HUES6 (cell line): ENCODE data around the gene OCRL.
"Not testable (repeated sequence)": the region's sequence is repeated elsewhere in the genome, so short reads cannot be mapped to it uniquely, and the experiment has no call there.

Experiments used
- H3K27ac ChIP-seq: 2 replicates; pipeline ENCODE4 v1.7.0; 2013; ENCODE audit warnings: low read depth, mild to moderate bottlenecking, low read length, inconsistent platforms
- H3K27me3 ChIP-seq: 2 replicates; pipeline ENCODE4 v1.6.1; 2013; ENCODE audit warnings: low read length; ENCODE audit not compliant: control insufficient read depth, insufficient read depth
- H3K36me3 ChIP-seq: 2 replicates; pipeline ENCODE4 v1.6.1; 2013; ENCODE audit warnings: low read length; ENCODE audit not compliant: control insufficient read depth, insufficient read depth
- H3K4me1 ChIP-seq: 2 replicates; pipeline ENCODE4 v1.6.1; 2013; ENCODE audit warnings: low read length; ENCODE audit not compliant: control insufficient read depth, insufficient read depth
- H3K4me3 ChIP-seq: 2 replicates; pipeline ENCODE4 v1.5.1; 2013; ENCODE audit warnings: low read depth, low read length
- H3K9ac ChIP-seq: one replicate; pipeline ENCODE4 v1.6.1; 2013; ENCODE audit warnings: mild to moderate bottlenecking, low read length
- H3K9me3 ChIP-seq: 2 replicates; pipeline ENCODE4 v1.6.1; 2013; ENCODE audit warnings: low read depth, low read length; ENCODE audit not compliant: control insufficient read depth, insufficient read depth

OCRL gene

DNA sequence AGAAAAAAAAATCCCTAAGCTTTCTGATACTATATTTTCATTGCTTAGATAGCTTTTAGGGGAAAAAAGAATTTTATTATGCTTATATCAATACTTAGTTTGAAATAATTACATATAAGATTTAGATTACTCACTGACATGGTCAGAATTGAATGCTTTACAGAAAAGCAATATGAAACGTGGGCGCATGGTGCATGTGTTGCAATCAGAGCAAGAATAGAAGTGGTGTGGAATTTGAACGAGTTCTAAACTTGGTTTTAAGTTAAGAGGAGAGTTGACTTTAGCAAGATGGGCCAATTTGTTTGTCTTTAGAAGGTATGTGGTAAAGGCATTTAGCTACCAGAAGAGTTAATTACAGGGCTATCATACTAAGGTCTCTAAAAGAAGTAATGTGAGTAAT, 21.4 kb downstream of the OCRL start:
- no peak overlapping the region for H3K9ac ChIP-seq
- H3K27ac ChIP-seq = no peak overlapping the region
- H3K36me3 ChIP-seq = peaks cover 86% of the 10 kb centered on the region
- H3K9me3 ChIP-seq = no peaks in the 10 kb centered on the region
- no peaks in the 10 kb centered on the region for H3K4me1 ChIP-seq
- no peaks in the 10 kb centered on the region; the same call in 1 of the 2 replicates for H3K27me3 ChIP-seq
- H3K4me3 ChIP-seq = no peak overlapping the region

DNA sequence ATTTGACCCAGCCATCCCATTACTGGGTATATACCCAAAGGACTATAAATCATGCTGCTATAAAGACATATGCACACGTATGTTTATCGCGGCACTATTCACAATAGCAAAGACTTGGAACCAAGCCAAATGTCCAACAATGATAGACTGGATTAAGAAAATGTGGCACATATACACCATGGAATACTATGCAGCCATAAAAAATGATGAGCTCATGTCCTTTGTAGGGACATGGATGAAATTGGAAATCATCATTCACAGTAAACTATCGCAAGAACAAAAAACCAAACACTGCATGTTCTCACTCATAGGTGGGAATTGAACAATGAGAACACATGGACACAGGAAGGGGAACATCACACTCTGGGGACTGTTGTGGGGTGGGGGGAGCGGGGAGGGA, 24.3 kb downstream of the OCRL start:
- H3K36me3 ChIP-seq = peaks cover 84% of the 10 kb centered on the region
- H3K27ac ChIP-seq, H3K9ac ChIP-seq, H3K9me3 ChIP-seq, H3K27me3 ChIP-seq, H3K4me3 ChIP-seq, H3K4me1 ChIP-seq: not testable (repeated sequence)

DNA sequence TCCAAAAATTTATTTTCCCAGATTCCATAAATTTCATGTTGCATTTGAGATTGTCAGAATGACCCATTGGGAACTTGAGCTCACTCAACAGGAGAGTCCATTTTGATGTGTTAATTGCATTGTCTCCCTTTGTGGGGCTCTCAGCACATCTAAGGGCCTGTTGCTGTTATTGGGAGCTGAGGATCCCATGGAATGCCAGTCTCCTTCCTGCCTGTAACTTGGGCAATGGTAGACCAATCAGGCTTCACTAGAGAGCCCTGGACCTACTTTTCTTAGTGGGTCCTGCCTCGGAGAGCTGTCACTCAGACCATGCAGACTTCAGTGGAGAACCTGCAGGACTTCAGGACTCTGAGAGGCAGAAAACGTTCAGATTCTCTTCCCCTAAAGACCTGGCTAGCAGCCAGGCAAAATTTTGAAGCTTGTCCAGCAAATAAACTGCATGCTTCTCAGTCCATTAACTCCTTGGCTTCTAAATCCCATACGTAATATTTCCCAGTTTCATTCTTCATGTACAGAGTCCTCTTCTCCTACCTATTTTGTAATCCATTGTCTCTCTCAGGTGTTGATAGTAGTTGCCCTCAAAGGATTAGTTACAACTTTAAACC, 25.1 kb downstream of the OCRL start:
- Histone ChIP-seq H3K36me3 (peaks cover 84% of the 10 kb centered on the region), H3K27ac (no peak overlapping the region), H3K4me3 (no peak overlapping the region), H3K4me1 (no peaks in the 10 kb centered on the region), H3K9me3 (no peaks in the 10 kb centered on the region), H3K27me3 (no peaks in the 10 kb centered on the region; the same call in 1 of the 2 replicates), H3K9ac (no peak overlapping the region)

DNA sequence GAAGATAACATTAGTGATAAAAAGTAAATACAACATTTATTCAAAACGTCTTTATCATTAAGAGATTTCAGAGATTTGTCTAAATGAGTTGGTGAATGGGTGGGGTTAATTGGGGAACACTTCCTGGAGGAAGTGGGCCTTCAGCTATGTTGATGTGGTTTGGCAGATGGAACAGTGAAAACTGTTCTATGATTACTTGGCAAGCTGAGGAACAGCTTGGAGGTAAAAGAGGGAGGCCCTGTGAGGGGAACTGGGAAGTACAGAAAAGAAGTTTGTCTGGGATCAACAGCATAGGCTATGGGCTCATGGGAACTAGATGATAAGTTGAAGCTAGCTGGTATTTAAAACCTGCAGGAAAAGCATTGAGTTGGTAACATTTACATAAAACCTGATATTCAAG, 26.0 kb downstream of the OCRL start:
- Histone ChIP-seq H3K27ac (no peak overlapping the region), H3K9ac (no peak overlapping the region), H3K4me1 (no peaks in the 10 kb centered on the region), H3K27me3 (no peaks in the 10 kb centered on the region; the same call in 1 of the 2 replicates), H3K36me3 (peaks cover 84% of the 10 kb centered on the region), H3K9me3 (no peaks in the 10 kb centered on the region), H3K4me3 (no peak overlapping the region)

DNA sequence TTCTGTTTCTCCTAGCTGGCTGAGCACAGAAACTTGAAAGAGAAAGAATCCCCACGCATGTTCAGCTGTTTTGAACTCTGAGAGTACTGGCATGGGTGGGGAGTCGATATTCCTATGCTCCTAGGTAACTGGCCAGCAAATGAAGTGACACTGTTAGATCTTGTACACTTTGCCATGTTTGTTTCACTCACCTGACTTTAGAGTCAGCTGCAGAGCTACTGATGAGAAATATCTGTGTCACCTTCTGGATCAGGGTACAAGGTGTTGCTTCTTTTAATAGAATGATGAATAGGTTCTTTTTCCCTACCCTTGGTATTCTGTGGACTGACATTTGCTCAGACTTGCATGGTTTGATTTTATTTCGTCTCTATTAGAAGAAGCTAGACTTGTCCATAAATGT, 28.3 kb downstream of the OCRL start:
- Histone ChIP-seq H3K4me3 (no peak overlapping the region), H3K36me3 (peaks cover 75% of the 10 kb centered on the region), H3K9me3 (no peaks in the 10 kb centered on the region), H3K27me3 (no peaks in the 10 kb centered on the region; the same call in 1 of the 2 replicates), H3K27ac (no peak overlapping the region), H3K9ac (no peak overlapping the region), H3K4me1 (no peaks in the 10 kb centered on the region)

DNA sequence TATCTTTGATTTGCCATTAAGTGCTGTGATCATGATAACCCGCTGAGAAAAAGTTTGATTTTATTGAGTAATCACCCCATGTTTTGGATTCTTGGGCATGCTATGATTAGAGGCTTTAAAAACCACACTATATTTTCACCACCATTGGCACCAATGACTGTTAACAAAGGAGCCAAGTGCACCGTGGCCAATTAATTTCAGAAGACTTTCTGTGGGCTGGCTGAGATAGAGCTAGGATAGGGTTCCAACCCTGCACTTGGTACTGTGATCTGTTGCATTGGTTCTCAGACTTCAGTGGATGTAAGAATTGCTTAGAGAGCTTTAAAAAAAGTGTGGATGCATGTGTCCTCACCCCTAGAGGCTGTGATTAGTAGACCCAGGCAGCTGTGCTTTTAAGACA, 32.4 kb downstream of the OCRL start:
- no peak overlapping the region for H3K27ac ChIP-seq
- no peak overlapping the region for H3K9ac ChIP-seq
- peaks cover 85% of the 10 kb centered on the region for H3K36me3 ChIP-seq
- no peaks in the 10 kb centered on the region for H3K4me1 ChIP-seq
- no peaks in the 10 kb centered on the region; the same call in 1 of the 2 replicates for H3K27me3 ChIP-seq
- no peak overlapping the region for H3K4me3 ChIP-seq
- no peaks in the 10 kb centered on the region for H3K9me3 ChIP-seq

DNA sequence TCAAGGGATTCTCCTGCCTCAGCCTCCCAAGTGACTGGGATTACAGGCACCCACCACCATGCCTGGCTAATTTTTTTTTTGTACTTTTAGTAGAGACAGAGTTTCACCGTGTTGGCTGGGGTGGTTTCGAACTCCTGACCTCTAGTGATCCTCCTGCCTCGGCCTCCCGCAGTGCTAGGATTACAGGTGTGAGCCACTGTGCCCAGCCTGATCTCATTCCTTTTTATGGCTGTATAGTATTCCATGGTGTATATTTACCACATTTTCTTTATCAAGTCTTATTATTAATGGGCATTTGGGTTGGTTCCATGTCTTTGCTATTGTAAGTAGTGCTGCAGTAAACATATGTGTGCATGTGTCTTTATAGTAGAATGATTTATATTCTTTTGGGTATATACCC, 33.6 kb downstream of the OCRL start:
- not testable (repeated sequence) for H3K4me3 ChIP-seq, H3K27ac ChIP-seq, H3K9me3 ChIP-seq, H3K9ac ChIP-seq, H3K27me3 ChIP-seq, H3K4me1 ChIP-seq
- H3K36me3 ChIP-seq = peaks cover 85% of the 10 kb centered on the region

DNA sequence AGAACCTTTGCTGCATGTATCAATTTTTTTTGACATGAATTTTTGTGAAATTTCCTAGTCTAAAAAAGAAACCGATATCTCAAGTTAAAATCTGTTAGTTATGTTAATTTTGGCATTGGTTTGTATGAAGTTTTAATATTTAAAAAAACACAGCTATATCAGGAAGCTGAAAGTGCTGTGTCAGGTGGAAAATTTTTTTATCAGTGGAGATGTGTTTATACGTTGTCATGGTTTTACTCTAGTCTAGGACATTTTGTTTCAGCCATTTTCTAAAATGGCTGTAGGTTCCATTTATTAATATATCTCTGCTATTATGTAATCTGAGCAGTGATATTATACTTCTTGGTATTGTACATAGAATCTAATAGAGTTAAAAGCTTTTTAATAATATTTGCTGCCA, 34.2 kb downstream of the OCRL start:
- peaks cover 83% of the 10 kb centered on the region for H3K36me3 ChIP-seq
- no peak overlapping the region for H3K4me3 ChIP-seq
- no peaks in the 10 kb centered on the region for H3K4me1 ChIP-seq
- no peak overlapping the region for H3K27ac ChIP-seq
- H3K9me3 ChIP-seq = no peaks in the 10 kb centered on the region
- H3K9ac ChIP-seq = no peak overlapping the region
- no peaks in the 10 kb centered on the region; the same call in 1 of the 2 replicates for H3K27me3 ChIP-seq

DNA sequence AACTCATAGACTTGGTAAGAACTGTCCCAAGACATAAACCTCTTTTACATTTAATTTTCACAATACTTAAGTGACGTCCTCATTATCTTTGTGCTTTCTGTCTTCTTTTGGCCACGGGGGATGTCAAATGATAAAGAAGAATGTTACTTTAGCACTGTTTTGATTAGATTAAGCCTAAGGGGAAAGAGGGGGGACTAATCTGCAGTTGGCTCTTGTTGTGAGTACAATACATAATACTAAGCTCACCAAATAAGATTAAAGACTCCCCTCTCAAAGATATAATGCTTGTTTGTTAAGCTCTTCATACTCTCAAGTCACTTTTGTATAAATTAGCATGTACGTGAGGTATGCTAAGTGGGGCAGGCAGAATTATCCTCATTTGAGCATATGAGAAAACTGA, 36.5 kb downstream of the OCRL start:
- H3K36me3 ChIP-seq = peaks cover 83% of the 10 kb centered on the region
- H3K27ac ChIP-seq = no peak overlapping the region
- no peak overlapping the region for H3K4me3 ChIP-seq
- H3K9ac ChIP-seq = no peak overlapping the region
- no peaks in the 10 kb centered on the region; the same call in 1 of the 2 replicates for H3K27me3 ChIP-seq
- H3K4me1 ChIP-seq = no peaks in the 10 kb centered on the region
- no peaks in the 10 kb centered on the region for H3K9me3 ChIP-seq

DNA sequence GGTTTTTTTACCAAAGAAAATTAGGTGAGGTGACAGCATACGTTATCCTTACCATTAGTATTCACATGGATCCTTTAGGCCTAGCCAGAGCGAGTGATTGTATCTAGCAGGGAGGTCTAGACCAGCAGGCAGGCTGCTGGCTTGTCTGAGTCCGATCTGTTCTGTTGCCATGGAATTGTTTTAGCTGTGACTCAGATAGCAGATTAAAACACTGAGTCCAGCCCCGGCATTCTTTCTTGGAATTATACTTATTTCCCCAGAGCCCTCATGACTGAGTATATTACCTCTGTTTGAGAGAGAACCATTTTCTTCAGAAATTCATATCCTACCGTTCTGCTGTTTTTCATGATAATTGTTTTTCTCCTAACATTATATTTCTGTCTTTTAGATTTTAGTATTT, 37.4 kb downstream of the OCRL start:
- H3K36me3 ChIP-seq = peaks cover 84% of the 10 kb centered on the region
- no peak overlapping the region for H3K27ac ChIP-seq
- H3K4me3 ChIP-seq = no peak overlapping the region

DNA sequence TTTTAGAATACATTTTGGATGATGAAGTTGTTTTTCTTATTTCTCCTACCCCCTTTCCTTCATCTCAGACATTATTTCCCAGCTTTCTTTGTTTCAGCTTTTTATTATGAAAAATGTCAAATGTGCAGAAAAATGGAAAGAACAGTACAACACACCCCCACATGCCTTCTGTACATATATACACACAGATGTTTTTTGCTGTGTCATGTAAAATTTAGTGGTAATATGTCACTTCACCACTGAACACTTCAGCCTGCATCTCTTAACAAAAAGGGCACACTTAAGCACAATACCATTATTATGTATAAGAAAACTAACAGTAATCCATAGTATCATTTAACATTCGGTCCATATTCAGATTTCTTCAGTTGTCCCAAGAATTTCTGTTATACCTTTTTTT, 37.8 kb downstream of the OCRL start:
- H3K27ac ChIP-seq = no peak overlapping the region
- H3K4me1 ChIP-seq = no peaks in the 10 kb centered on the region
- peaks cover 84% of the 10 kb centered on the region for H3K36me3 ChIP-seq
- no peaks in the 10 kb centered on the region for H3K9me3 ChIP-seq
- no peak overlapping the region for H3K9ac ChIP-seq
- H3K4me3 ChIP-seq = no peak overlapping the region
- H3K27me3 ChIP-seq = no peaks in the 10 kb centered on the region; the same call in 1 of the 2 replicates

More for the DNA sequence above, 37.4 kb downstream of the OCRL start:
- H3K4me1 ChIP-seq = no peaks in the 10 kb centered on the region
- H3K9ac ChIP-seq = no peak overlapping the region
- H3K9me3 ChIP-seq = no peaks in the 10 kb centered on the region
- H3K27me3 ChIP-seq = no peaks in the 10 kb centered on the region; the same call in 1 of the 2 replicates
